ENCODE results near the gene TMEM61. TPM values are rescaled to one million over a fixed set of nuclear protein-coding genes. Genes with fewer than 3 reads are reported as not detected.
"Not testable (repeated sequence)": the region's sequence is repeated elsewhere in the genome, so short reads cannot be mapped to it uniquely, and the experiment has no call there.

Gene TMEM61
- total and polyA plus RNA-seq, 2 donors (not counting 1 experiment from before 2014, with no cell fraction given) = not detected

DNA sequence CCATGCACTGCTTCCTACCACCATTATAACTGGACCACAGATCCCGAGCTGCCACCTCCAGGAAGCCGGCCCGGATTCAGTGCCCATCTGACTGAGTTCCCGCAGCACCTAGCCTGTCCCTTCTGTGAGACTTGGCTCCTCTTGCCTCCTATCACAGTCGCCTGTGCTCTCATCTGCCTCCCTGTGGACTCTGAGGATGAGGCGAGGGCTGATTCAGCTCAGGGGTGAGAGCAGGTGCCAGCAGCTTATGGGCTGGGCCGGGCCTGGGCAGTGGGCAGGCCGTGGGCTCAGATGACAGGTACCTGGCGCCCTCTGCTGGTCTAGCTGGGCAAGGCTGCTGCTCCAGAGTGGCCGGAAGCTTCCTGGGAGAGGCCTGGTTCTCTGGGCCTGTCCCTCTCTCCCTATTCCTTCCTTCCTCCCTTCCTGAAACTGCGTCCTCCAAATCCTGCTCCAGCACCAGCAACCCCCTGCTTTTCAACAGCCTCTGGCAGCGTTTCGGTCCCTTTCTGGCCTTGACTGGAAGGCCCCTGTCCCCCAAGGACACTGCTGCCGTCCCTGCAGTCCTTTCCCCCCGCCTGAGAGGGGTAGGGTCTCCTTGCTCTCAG, 41.6 kb downstream of the TMEM61 start:
- Mint-ChIP-seq H3K27ac (no peak overlapping the region), H3K4me3 (no peak overlapping the region), H3K9me3 (ENCODE audit: insufficient read depth) (no peaks in the 10 kb centered on the region), H3K4me1 (no peaks in the 10 kb centered on the region), H3K27me3 (peaks cover 22% of the 10 kb centered on the region)
- Histone ChIP-seq H3K9me3 (ENCODE audit: control extremely low read depth in 1 of 3, control insufficient read depth in 2 of 3, insufficient read depth in 1 of 3, low read length in 2 of 3) (no peaks in the 10 kb centered on the region), H3K4me3 (ENCODE audit: control extremely low read depth in 1 of 5, extremely low read depth in 1 of 5, insufficient read depth in 1 of 5, low read depth in 2 of 5, low read length in 4 of 5) (no peak overlapping the region), H3K27ac (ENCODE audit: low read length in 2 of 2) (no peak overlapping the region), H4K20me1 (ENCODE audit: control insufficient read depth, insufficient read depth, low read length, poor library complexity, severe bottlenecking) (no peaks in the 10 kb centered on the region), H3K4me1 (ENCODE audit: control insufficient read depth in 2 of 2, insufficient read depth in 2 of 2, low read length in 2 of 2) (no peaks in the 10 kb centered on the region), H3K4me2 (replicated peaks; ENCODE audit: low read depth, low read length, poor library complexity, severe bottlenecking) (no peak overlapping the region), H3K9ac (ENCODE audit: low read length) (no peak overlapping the region), H3K79me2 (ENCODE audit: control insufficient read depth, insufficient read depth, low read length) (no peaks in the 10 kb centered on the region), H2AFZ (ENCODE audit: insufficient read depth, low read depth, low read length, poor library complexity, severe bottlenecking) (no peak overlapping the region), H3K36me3 (replicated peaks in 1 of 2; ENCODE audit: control extremely low read depth in 1 of 2, control insufficient read depth in 1 of 2, extremely low read depth in 1 of 2, insufficient read depth in 2 of 2, low read length in 1 of 2) (no peaks in the 10 kb centered on the region), H3K27me3 (replicated peaks in 1 of 4; ENCODE audit: control extremely low read depth in 1 of 4, control insufficient read depth in 3 of 4, insufficient read depth in 4 of 4, low read length in 3 of 4) (peaks cover 0 to 3% (median 0%) of the 10 kb centered on the region in 4 experiments)
- 57% methylated on average over 13 of the region's 15 CpGs for WGBS (ENCODE audit: insufficient coverage)
- TF ChIP-seq, protein P1, sequence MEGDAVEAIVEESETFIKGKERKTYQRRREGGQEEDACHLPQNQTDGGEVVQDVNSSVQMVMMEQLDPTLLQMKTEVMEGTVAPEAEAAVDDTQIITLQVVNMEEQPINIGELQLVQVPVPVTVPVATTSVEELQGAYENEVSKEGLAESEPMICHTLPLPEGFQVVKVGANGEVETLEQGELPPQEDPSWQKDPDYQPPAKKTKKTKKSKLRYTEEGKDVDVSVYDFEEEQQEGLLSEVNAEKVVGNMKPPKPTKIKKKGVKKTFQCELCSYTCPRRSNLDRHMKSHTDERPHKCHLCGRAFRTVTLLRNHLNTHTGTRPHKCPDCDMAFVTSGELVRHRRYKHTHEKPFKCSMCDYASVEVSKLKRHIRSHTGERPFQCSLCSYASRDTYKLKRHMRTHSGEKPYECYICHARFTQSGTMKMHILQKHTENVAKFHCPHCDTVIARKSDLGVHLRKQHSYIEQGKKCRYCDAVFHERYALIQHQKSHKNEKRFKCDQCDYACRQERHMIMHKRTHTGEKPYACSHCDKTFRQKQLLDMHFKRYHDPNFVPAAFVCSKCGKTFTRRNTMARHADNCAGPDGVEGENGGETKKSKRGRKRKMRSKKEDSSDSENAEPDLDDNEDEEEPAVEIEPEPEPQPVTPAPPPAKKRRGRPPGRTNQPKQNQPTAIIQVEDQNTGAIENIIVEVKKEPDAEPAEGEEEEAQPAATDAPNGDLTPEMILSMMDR (IDR thresholded peaks at IDR 0.05) = peak; percentile 64
- no peak for TF ChIP-seq EZH2 (IDR thresholded peaks at IDR 0.05; ENCODE audit: borderline replicate concordance, insufficient read depth, low read depth, low read length, poor library complexity, severe bottlenecking)
- DNase-seq (peak; percentile 52), ATAC-seq (ENCODE audit: low read depth) (peak; percentile 56)
- intact Hi-C loops (cut with micrococcal nuclease) = loop anchor here (1.0 kb wide), 1 partner anchor 77 kb away; no protein-coding TSS in a partner anchor
- ChIA-PET POLR2A (no interaction called here), CTCF (interaction anchor here (0.8 to 2.1 kb wide), 5 partner anchors 12 to 77 kb away, joined by 3 to 14 read pairs (median 3); no protein-coding TSS in a partner anchor)

DNA sequence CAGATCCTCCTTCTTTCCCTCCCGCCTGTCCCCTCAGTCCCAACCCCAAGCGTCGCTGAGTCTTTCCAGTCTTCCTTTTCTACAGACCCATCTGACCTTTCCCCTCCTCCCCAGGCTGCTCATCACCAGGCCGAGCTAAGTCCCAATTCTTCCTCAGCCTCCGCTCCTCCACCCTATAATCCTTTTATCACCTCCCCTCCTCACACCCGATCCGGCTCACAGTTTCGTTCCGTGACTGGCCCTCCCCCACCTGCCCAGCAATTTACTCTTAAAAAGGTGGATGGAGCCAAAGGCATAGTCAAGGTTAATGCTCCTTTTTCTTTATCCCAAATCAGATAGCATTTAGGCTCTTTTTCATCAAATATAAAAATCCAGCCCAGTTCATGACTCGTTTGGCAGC, 43.7 kb downstream of the TMEM61 start:
- H3K4me2 ChIP-seq (replicated peaks; ENCODE audit: low read depth, low read length, poor library complexity, severe bottlenecking); intact Hi-C loops (cut with micrococcal nuclease); H3K4me1 Mint-ChIP-seq; H3K4me3 Mint-ChIP-seq; H3K36me3 ChIP-seq (replicated peaks in 1 of 2; ENCODE audit: control extremely low read depth in 1 of 2, control insufficient read depth in 1 of 2, extremely low read depth in 1 of 2, insufficient read depth in 2 of 2, low read length in 1 of 2); ATAC-seq (ENCODE audit: low read depth); H3K27ac ChIP-seq (ENCODE audit: low read length in 2 of 2); H3K4me1 ChIP-seq (ENCODE audit: control insufficient read depth in 2 of 2, insufficient read depth in 2 of 2, low read length in 2 of 2); POLR2A ChIA-PET; H4K20me1 ChIP-seq (ENCODE audit: control insufficient read depth, insufficient read depth, low read length, poor library complexity, severe bottlenecking); CTCF ChIA-PET; H3K27ac Mint-ChIP-seq; H3K4me3 ChIP-seq (ENCODE audit: control extremely low read depth in 1 of 5, extremely low read depth in 1 of 5, insufficient read depth in 1 of 5, low read depth in 2 of 5, low read length in 4 of 5); H3K9me3 ChIP-seq (ENCODE audit: control extremely low read depth in 1 of 3, control insufficient read depth in 2 of 3, insufficient read depth in 1 of 3, low read length in 2 of 3); H3K27me3 ChIP-seq (replicated peaks in 1 of 4; ENCODE audit: control extremely low read depth in 1 of 4, control insufficient read depth in 3 of 4, insufficient read depth in 4 of 4, low read length in 3 of 4); H2AFZ ChIP-seq (ENCODE audit: insufficient read depth, low read depth, low read length, poor library complexity, severe bottlenecking); H3K79me2 ChIP-seq (ENCODE audit: control insufficient read depth, insufficient read depth, low read length); H3K9ac ChIP-seq (ENCODE audit: low read length); DNase-seq; H3K9me3 Mint-ChIP-seq (ENCODE audit: insufficient read depth): not testable (repeated sequence)
- 93% methylated on average over 8 of the region's 10 CpGs for WGBS (ENCODE audit: insufficient coverage)
- peaks cover 17% of the 10 kb centered on the region for H3K27me3 Mint-ChIP-seq

DNA sequence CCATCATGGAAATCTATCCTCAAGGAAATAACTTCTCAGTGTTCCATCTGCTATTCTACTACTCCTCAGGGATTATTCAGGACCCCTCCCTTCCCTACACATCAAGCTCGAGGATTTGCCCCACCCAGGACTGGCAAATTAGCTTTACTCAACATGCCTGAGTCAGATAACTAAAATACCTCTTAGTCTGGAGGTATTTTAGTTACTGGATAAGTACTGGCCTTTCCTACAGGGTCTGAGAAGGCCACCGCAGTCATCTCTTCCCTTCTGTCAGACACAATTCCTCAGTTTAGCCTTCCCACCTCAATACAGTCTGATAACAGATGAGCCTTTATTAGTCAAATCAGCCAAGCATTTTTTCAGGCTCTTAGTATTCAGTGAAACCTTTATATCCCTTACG, 46.3 kb downstream of the TMEM61 start:
- H3K9ac ChIP-seq (ENCODE audit: low read length); H3K79me2 ChIP-seq (ENCODE audit: control insufficient read depth, insufficient read depth, low read length); POLR2A ChIA-PET; H3K4me1 ChIP-seq (ENCODE audit: control insufficient read depth in 2 of 2, insufficient read depth in 2 of 2, low read length in 2 of 2); H3K27me3 ChIP-seq (replicated peaks in 1 of 4; ENCODE audit: control extremely low read depth in 1 of 4, control insufficient read depth in 3 of 4, insufficient read depth in 4 of 4, low read length in 3 of 4); H3K9me3 Mint-ChIP-seq (ENCODE audit: insufficient read depth); H3K4me2 ChIP-seq (replicated peaks; ENCODE audit: low read depth, low read length, poor library complexity, severe bottlenecking); H3K27ac ChIP-seq (ENCODE audit: low read length in 2 of 2); DNase-seq; H3K4me3 ChIP-seq (ENCODE audit: control extremely low read depth in 1 of 5, extremely low read depth in 1 of 5, insufficient read depth in 1 of 5, low read depth in 2 of 5, low read length in 4 of 5); H3K9me3 ChIP-seq (ENCODE audit: control extremely low read depth in 1 of 3, control insufficient read depth in 2 of 3, insufficient read depth in 1 of 3, low read length in 2 of 3); H2AFZ ChIP-seq (ENCODE audit: insufficient read depth, low read depth, low read length, poor library complexity, severe bottlenecking); CTCF ChIA-PET; ATAC-seq (ENCODE audit: low read depth); H3K36me3 ChIP-seq (replicated peaks in 1 of 2; ENCODE audit: control extremely low read depth in 1 of 2, control insufficient read depth in 1 of 2, extremely low read depth in 1 of 2, insufficient read depth in 2 of 2, low read length in 1 of 2); intact Hi-C loops (cut with micrococcal nuclease); H3K4me3 Mint-ChIP-seq; H3K4me1 Mint-ChIP-seq; H3K27ac Mint-ChIP-seq; H4K20me1 ChIP-seq (ENCODE audit: control insufficient read depth, insufficient read depth, low read length, poor library complexity, severe bottlenecking): not testable (repeated sequence)
- peaks cover 21% of the 10 kb centered on the region for H3K27me3 Mint-ChIP-seq
- 100% methylated on average over 1 of the region's 3 CpGs for WGBS (ENCODE audit: insufficient coverage)
